ENCODE results near the gene SDK2. TPM values are rescaled to one million over a fixed set of nuclear protein-coding genes. Genes with fewer than 3 reads are reported as not detected.

SDK2 gene
- total and polyA plus RNA-seq, 2 of the 8 experiments (the other 6 are each of a cell fraction or from before 2014, with no cell fraction given), result 3.9 to 4.1 TPM

DNA sequence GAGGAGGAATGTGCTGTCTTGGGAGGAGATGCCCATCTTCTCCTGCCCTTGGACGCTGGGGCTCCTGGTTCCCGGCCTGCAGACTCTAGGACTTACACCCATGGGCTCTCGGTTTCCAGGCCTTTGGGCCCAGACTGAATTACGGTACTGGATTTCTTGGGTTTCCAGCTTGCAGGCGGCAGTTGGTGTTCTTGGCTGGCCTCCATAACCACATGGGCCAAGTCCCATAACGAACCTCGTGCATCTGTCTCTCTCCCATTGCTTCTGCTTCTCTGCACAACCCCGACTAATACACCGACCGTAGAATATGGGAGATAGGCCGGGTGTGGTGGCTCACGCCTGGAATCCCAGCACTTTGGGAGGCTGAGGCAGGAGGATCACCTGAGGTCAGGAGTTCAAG lies 162.6 kb downstream of the SDK2 start:
- no peak overlapping the region for H3K27ac ChIP-seq (ENCODE audit: low read depth, low read length)
- no peak overlapping the region for H2BK5ac ChIP-seq (ENCODE audit: low read depth, low read length)
- peaks cover 0 to 2% (median 0%) of the 10 kb centered on the region in 4 experiments; a peak in 1 of 7 replicates for H3K27me3 ChIP-seq (replicated peaks in 1 of 4; ENCODE audit: control insufficient read depth in 3 of 4, extremely low read depth in 1 of 4, insufficient read depth in 3 of 4, low read length in 3 of 4)
- FAIRE-seq (no peak), DNase-seq (ENCODE audit: low read depth in 1 of 2, low spot score in 2 of 2) (no peak)
- no peak overlapping the region for H2BK120ac ChIP-seq (replicated peaks; ENCODE audit: low read depth, low read length)
- no peak overlapping the region for H3K9ac ChIP-seq (replicated peaks in 1 of 4; ENCODE audit: extremely low read depth in 1 of 4, low read depth in 3 of 4, low read length in 3 of 4)
- H3K56ac ChIP-seq (replicated peaks; ENCODE audit: insufficient read length, low read depth, low read length), result no peak overlapping the region
- H3K4me1 ChIP-seq (replicated peaks in 1 of 4; ENCODE audit: control insufficient read depth in 3 of 4, insufficient read depth in 4 of 4, low read length in 3 of 4), result peaks cover 0 to 9% (median 4%) of the 10 kb centered on the region in 4 experiments; a peak in 3 of 7 replicates
- no peak overlapping the region for H4K8ac ChIP-seq (ENCODE audit: extremely low read depth, insufficient read depth, low read length)
- no peaks in the 10 kb centered on the region for H3K79me2 ChIP-seq (ENCODE audit: control insufficient read depth in 1 of 2, insufficient read depth in 2 of 2, low read length in 2 of 2)
- H2BK15ac ChIP-seq (ENCODE audit: low read length), result no peak overlapping the region
- H4K5ac ChIP-seq (ENCODE audit: insufficient read length, low read depth, low read length), result no peak overlapping the region
- POLR2A ChIA-PET (ENCODE audit: partially characterized antibody), result no interaction called here
- peaks cover 0 to 2% of the 10 kb centered on the region in 2 experiments for H4K20me1 ChIP-seq (replicated peaks in 1 of 2; ENCODE audit: control insufficient read depth in 1 of 2, insufficient read depth in 2 of 2, low read length in 2 of 2)
- H3K14ac ChIP-seq (ENCODE audit: insufficient read length), result no peak overlapping the region
- no peaks in the 10 kb centered on the region for H3K36me3 ChIP-seq (ENCODE audit: control insufficient read depth in 2 of 4, insufficient read depth in 4 of 4, low read length in 3 of 4)
- WGBS, 2 experiments (ENCODE audit: extremely low coverage in 1 of 2, insufficient coverage in 1 of 2, insufficient read length in 1 of 2, insufficient replicate concordance in 2 of 2, low coverage in 1 of 2, low lambda C conversion rate in 2 of 2, missing lambda C conversion rate in 1 of 2), result 98% methylated on average over 12 of the region's 12 CpGs; no CpG with 5 or more reads in 1 of the 2 experiments
- no peak overlapping the region for H3K4ac ChIP-seq (replicated peaks; ENCODE audit: insufficient read length, low read depth, low read length)
- H4K91ac ChIP-seq (replicated peaks; ENCODE audit: insufficient read length, low read length), result no peak overlapping the region
- H2BK12ac ChIP-seq (ENCODE audit: low read depth, low read length), result no peak overlapping the region
- H3K18ac ChIP-seq (ENCODE audit: extremely low read depth, low read length), result no peak overlapping the region
- H3K23ac ChIP-seq (ENCODE audit: insufficient read length), result no peak overlapping the region
- no peak overlapping the region for H3K4me3 ChIP-seq (ENCODE audit: extremely low read depth in 1 of 4, insufficient read depth in 2 of 4, low read depth in 3 of 4, low read length in 4 of 4)
- TF ChIP-seq CBX8 (IDR thresholded peaks at IDR 0.05; ENCODE audit: borderline replicate concordance, low read depth, low read length) (no peak), SRF (IDR thresholded peaks at IDR 0.05; ENCODE audit: low read depth, low read length) (no peak)
- no peak overlapping the region for H3K4me2 ChIP-seq (ENCODE audit: insufficient read depth in 1 of 2, low read depth in 2 of 2, low read length in 2 of 2)
- no peak overlapping the region for H2AFZ ChIP-seq (ENCODE audit: low read length)
- H2BK20ac ChIP-seq (ENCODE audit: low read length), result no peak overlapping the region
- no peak overlapping the region for H2AK5ac ChIP-seq (ENCODE audit: low read depth, low read length)
- H3K9me3 ChIP-seq (ENCODE audit: insufficient read depth in 2 of 2, low read depth in 1 of 2, low read length in 1 of 2), result peaks cover 9 to 12% of the 10 kb centered on the region in 2 experiments; a peak in 2 of 4 replicates
- no peaks in the 10 kb centered on the region for H3K79me1 ChIP-seq (ENCODE audit: low read depth, low read length)
- H3K23me2 ChIP-seq (ENCODE audit: low read depth, low read length), result no peaks in the 10 kb centered on the region
- CTCF ChIA-PET (ENCODE audit: partially characterized antibody), result no interaction called here
